ENCODE results near the gene STX12. TPM values are rescaled to one million over a fixed set of nuclear protein-coding genes. Genes with fewer than 3 reads are reported as not detected.
"Not testable (repeated sequence)": the region's sequence is repeated elsewhere in the genome, so short reads cannot be mapped to it uniquely, and the experiment has no call there.

Gene STX12
- total RNA-seq, 1 experiment from 2014 or later: 9.9 TPM

- Histone ChIP-seq H2BK12ac (ENCODE audit: insufficient read length, low read depth, low read length) (no peak overlapping the region), H4K20me1 (ENCODE audit: control insufficient read depth, insufficient read depth, insufficient read length) (no peaks in the 10 kb centered on the region), H3K79me1 (ENCODE audit: insufficient read depth, low read depth, low read length, poor library complexity, severe bottlenecking) (no peaks in the 10 kb centered on the region), H2BK5ac (ENCODE audit: insufficient read length, low read length) (no peak overlapping the region), H3K4ac (ENCODE audit: low read depth, low read length) (no peak overlapping the region), H3K79me2 (ENCODE audit: insufficient read depth, low read length) (no peaks in the 10 kb centered on the region), H4K5ac (ENCODE audit: insufficient read length, low read depth, low read length) (no peak overlapping the region), H4K8ac (replicated peaks; ENCODE audit: insufficient read length, low read depth, low read length) (no peak overlapping the region), H2BK20ac (ENCODE audit: low read depth, low read length, poor library complexity, severe bottlenecking) (no peak overlapping the region), H2AFZ (ENCODE audit: low read length) (no peak overlapping the region), H2BK15ac (ENCODE audit: low read depth, low read length) (no peak overlapping the region), H3K56ac (ENCODE audit: insufficient read length, low read depth, low read length) (no peak overlapping the region), H3K4me2 (ENCODE audit: insufficient read depth, insufficient read length, low read length) (no peak overlapping the region), H3K18ac (ENCODE audit: insufficient read length, low read depth, low read length) (no peak overlapping the region), H3T11ph (ENCODE audit: low read length) (no peak overlapping the region), H3K23ac (ENCODE audit: insufficient read length, low read depth, low read length) (no peak overlapping the region), H2BK120ac (ENCODE audit: low read depth, low read length, poor library complexity, severe bottlenecking) (no peak overlapping the region), H4K91ac (ENCODE audit: insufficient read length, low read depth, low read length) (no peak overlapping the region), H3K9me3 (ENCODE audit: control insufficient read depth, low read depth, low read length) (no peaks in the 10 kb centered on the region), H3K14ac (ENCODE audit: insufficient read depth, low read length) (no peak overlapping the region), H2AK5ac (ENCODE audit: insufficient read length, low read length) (no peak overlapping the region), H3K27ac (ENCODE audit: insufficient read length, low read depth, low read length) (no peak overlapping the region), H3K23me2 (ENCODE audit: insufficient read length, low read depth, low read length, poor library complexity, severe bottlenecking) (peaks cover 6% of the 10 kb centered on the region), H3K4me1 (ENCODE audit: insufficient read depth, low read length) (no peaks in the 10 kb centered on the region; the same call in 1 of the 2 replicates), H3K9ac (ENCODE audit: extremely low read depth, insufficient read length, low read length) (no peak overlapping the region), H3K27me3 (ENCODE audit: insufficient read depth, low read length) (no peaks in the 10 kb centered on the region)
- no peak for TF ChIP-seq CTCF (conservative IDR thresholded peaks at IDR 0.05)
- no peak for DNase-seq
- Mint-ChIP-seq H3K4me1 (peaks cover 10 to 14% of the 10 kb centered on the region in 2 experiments), H3K36me3 (ENCODE audit: insufficient read depth in 1 of 3, low read depth in 3 of 3) (no peaks in the 10 kb centered on the region), H3K27ac (no peak overlapping the region), H3K27me3 (ENCODE audit: low read depth) (no peaks in the 10 kb centered on the region), H3K4me3 (no peak overlapping the region), H3K9me3 (no peaks in the 10 kb centered on the region)
- no CpG with 5 or more reads among the region's 1 CpG for WGBS (ENCODE audit: extremely low coverage, insufficient read length, low lambda C conversion rate)
Observed at GRCh38 chr1:27869719-27870085, 96.7 kb downstream of the STX12 start.

GRCh38 chr1:27871076-27871475 is 98.1 kb downstream of the STX12 start:
- not testable (repeated sequence) for H3T11ph ChIP-seq (ENCODE audit: low read length); H2BK120ac ChIP-seq (ENCODE audit: low read depth, low read length, poor library complexity, severe bottlenecking); H3K79me2 ChIP-seq (ENCODE audit: insufficient read depth, low read length); H2AK5ac ChIP-seq (ENCODE audit: insufficient read length, low read length); H3K27me3 Mint-ChIP-seq (ENCODE audit: low read depth); H3K23ac ChIP-seq (ENCODE audit: insufficient read length, low read depth, low read length); H3K4me2 ChIP-seq (ENCODE audit: insufficient read depth, insufficient read length, low read length); H3K9me3 Mint-ChIP-seq; H3K27ac Mint-ChIP-seq; H2BK15ac ChIP-seq (ENCODE audit: low read depth, low read length); H2BK20ac ChIP-seq (ENCODE audit: low read depth, low read length, poor library complexity, severe bottlenecking); H3K18ac ChIP-seq (ENCODE audit: insufficient read length, low read depth, low read length); H3K56ac ChIP-seq (ENCODE audit: insufficient read length, low read depth, low read length); DNase-seq; H3K14ac ChIP-seq (ENCODE audit: insufficient read depth, low read length); H4K91ac ChIP-seq (ENCODE audit: insufficient read length, low read depth, low read length); H3K79me1 ChIP-seq (ENCODE audit: insufficient read depth, low read depth, low read length, poor library complexity, severe bottlenecking); H2BK5ac ChIP-seq (ENCODE audit: insufficient read length, low read length); H3K9me3 ChIP-seq (ENCODE audit: control insufficient read depth, low read depth, low read length); H3K4me3 Mint-ChIP-seq; H2AFZ ChIP-seq (ENCODE audit: low read length); H3K23me2 ChIP-seq (ENCODE audit: insufficient read length, low read depth, low read length, poor library complexity, severe bottlenecking); H3K27ac ChIP-seq (ENCODE audit: insufficient read length, low read depth, low read length); H4K20me1 ChIP-seq (ENCODE audit: control insufficient read depth, insufficient read depth, insufficient read length); H2BK12ac ChIP-seq (ENCODE audit: insufficient read length, low read depth, low read length); H3K36me3 Mint-ChIP-seq (ENCODE audit: insufficient read depth in 1 of 3, low read depth in 3 of 3); H3K27me3 ChIP-seq (ENCODE audit: insufficient read depth, low read length); H3K4me1 ChIP-seq (ENCODE audit: insufficient read depth, low read length); H4K8ac ChIP-seq (replicated peaks; ENCODE audit: insufficient read length, low read depth, low read length); H4K5ac ChIP-seq (ENCODE audit: insufficient read length, low read depth, low read length); H3K9ac ChIP-seq (ENCODE audit: extremely low read depth, insufficient read length, low read length); H3K4ac ChIP-seq (ENCODE audit: low read depth, low read length)
- no CpG with 5 or more reads among the region's 7 CpGs for WGBS (ENCODE audit: extremely low coverage, insufficient read length, low lambda C conversion rate)
- peaks cover 10 to 14% of the 10 kb centered on the region in 2 experiments for H3K4me1 Mint-ChIP-seq
